ENCODE data around the gene SLC44A4. TPM values are rescaled to one million over a fixed set of nuclear protein-coding genes. Genes with fewer than 3 reads are reported as not detected.
"Not testable (repeated sequence)": the region's sequence is repeated elsewhere in the genome, so short reads cannot be mapped to it uniquely, and the experiment has no call there.

Gene SLC44A4
- total and polyA plus RNA-seq, 2 experiments from 2014 or later: 0.60 TPM; not detected in 1

DNA sequence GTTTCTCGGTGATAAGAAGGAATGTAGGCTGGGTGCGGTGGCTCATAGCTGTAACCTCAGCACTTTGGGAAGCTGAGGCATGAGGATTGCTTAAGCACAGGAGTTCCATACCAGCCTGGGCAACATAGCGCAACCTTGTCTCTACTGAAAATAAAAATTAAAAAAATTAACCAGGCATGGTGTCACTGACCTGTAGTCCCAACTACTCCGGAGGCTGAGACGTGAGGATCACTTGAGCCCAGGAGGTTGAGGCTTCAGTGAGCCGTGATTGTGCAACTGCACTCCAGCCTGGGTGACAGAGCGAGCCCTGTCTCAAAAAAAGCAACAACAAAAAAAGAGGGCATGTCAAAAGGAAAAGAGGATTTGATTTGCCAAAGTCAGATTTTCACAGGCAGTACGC, 20.1 kb downstream of the SLC44A4 start:
- TF ChIP-seq, protein P1, sequence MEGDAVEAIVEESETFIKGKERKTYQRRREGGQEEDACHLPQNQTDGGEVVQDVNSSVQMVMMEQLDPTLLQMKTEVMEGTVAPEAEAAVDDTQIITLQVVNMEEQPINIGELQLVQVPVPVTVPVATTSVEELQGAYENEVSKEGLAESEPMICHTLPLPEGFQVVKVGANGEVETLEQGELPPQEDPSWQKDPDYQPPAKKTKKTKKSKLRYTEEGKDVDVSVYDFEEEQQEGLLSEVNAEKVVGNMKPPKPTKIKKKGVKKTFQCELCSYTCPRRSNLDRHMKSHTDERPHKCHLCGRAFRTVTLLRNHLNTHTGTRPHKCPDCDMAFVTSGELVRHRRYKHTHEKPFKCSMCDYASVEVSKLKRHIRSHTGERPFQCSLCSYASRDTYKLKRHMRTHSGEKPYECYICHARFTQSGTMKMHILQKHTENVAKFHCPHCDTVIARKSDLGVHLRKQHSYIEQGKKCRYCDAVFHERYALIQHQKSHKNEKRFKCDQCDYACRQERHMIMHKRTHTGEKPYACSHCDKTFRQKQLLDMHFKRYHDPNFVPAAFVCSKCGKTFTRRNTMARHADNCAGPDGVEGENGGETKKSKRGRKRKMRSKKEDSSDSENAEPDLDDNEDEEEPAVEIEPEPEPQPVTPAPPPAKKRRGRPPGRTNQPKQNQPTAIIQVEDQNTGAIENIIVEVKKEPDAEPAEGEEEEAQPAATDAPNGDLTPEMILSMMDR (IDR thresholded peaks at IDR 0.05; ENCODE audit: low read depth, low read length): no peak
- H3K27ac ChIP-seq: no peak overlapping the region
- DNase-seq (ENCODE audit: low read depth in 1 of 2, low spot score in 1 of 2): no peak
- H3K9me3 ChIP-seq (ENCODE audit: low read depth): no peaks in the 10 kb centered on the region
- no peaks in the 10 kb centered on the region for H3K27me3 ChIP-seq
- H3K4me3 ChIP-seq: no peak overlapping the region
- peaks cover 5% of the 10 kb centered on the region for H3K4me1 ChIP-seq (ENCODE audit: low read depth)
- peaks cover 9% of the 10 kb centered on the region for H3K36me3 ChIP-seq

DNA sequence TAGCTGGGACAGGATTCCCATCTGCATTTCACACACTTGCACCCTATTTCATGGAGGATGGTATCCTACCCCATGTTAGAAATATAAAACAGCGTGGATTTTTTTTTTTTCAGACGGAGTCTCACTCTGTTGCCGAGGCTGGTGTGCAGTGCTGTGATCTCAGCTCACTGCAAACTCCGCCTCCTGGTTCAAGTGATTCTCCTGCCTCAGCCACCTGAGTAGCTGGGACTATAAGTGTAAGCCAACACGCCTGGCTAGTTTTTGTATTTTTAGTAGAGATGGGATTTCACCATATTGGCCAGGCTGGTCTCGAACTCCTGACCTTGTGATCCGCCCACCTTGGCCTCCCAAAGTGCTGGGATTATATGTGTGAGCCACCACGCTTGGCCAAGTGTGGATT, 21.0 kb downstream of the SLC44A4 start:
- H3K4me1 ChIP-seq (ENCODE audit: low read depth); H3K27ac ChIP-seq; H3K27me3 ChIP-seq; H3K36me3 ChIP-seq; H3K9me3 ChIP-seq (ENCODE audit: low read depth); DNase-seq (ENCODE audit: low read depth in 1 of 2, low spot score in 1 of 2); H3K4me3 ChIP-seq: not testable (repeated sequence)

DNA sequence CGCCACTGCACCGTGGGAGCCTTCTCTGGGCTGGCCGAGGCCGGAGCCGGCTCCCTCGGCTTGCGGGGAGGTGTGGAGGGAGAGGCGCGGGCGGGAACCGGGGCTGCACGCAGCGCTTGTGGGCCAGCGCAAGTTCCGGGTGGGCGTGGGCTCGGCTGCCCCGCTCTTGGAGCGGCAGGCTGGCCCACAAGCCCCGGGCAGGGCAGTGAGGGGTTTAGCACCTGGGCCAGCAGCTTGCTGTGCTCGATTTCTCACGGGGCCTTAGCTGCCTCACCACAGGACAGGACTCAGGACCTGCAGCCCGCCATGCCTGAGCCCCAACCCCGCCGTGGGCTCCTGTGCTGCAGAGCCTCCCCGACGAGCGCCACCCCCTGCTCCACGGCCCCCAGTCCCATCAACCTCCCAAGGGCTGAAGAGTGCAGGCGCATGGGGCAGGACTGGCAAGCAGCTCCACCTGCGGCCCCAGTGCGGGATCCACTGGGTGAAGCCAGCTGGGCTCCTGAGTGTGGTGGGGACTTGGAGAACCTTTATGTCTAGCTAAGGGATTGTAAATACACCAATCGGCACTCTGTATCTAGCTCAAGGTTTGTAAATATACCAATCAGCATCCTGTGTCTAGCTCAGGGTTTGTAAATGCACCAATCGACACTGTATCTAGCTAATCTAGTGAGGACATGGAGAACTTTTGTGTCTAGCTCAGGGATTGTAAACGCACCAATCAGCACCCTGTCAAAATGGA, 26.6 kb downstream of the SLC44A4 start:
- not testable (repeated sequence) for DNase-seq (ENCODE audit: low read depth in 1 of 2, low spot score in 1 of 2); H3K36me3 ChIP-seq; H3K27ac ChIP-seq; H3K4me1 ChIP-seq (ENCODE audit: low read depth); H3K9me3 ChIP-seq (ENCODE audit: low read depth); H3K27me3 ChIP-seq; H3K4me3 ChIP-seq

DNA sequence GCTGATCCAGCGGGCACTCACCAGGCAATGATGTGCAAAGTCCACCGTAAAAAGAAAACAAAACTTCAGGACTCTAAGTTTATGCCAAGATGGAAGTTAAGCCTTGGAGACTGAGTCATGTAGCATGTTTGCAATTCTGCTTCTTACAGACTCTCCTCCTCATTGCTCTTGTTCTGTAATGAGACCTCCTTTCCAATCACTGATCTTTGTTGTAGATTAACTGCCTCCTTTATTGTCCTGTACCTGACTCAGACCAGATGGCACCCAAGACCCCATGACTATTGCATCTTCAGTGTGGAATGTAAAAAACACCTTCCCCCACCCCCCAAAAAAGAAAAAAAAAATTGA, 27.3 kb downstream of the SLC44A4 start:
- TF ChIP-seq, protein P1 (IDR thresholded peaks at IDR 0.05; ENCODE audit: low read depth, low read length): no peak
- Histone ChIP-seq H3K9me3 (ENCODE audit: low read depth) (no peaks in the 10 kb centered on the region), H3K27me3 (no peaks in the 10 kb centered on the region), H3K4me1 (ENCODE audit: low read depth) (no peaks in the 10 kb centered on the region), H3K4me3 (no peak overlapping the region), H3K36me3 (no peaks in the 10 kb centered on the region), H3K27ac (no peak overlapping the region)
- DNase-seq (ENCODE audit: low read depth in 1 of 2, low spot score in 1 of 2): no peak

DNA sequence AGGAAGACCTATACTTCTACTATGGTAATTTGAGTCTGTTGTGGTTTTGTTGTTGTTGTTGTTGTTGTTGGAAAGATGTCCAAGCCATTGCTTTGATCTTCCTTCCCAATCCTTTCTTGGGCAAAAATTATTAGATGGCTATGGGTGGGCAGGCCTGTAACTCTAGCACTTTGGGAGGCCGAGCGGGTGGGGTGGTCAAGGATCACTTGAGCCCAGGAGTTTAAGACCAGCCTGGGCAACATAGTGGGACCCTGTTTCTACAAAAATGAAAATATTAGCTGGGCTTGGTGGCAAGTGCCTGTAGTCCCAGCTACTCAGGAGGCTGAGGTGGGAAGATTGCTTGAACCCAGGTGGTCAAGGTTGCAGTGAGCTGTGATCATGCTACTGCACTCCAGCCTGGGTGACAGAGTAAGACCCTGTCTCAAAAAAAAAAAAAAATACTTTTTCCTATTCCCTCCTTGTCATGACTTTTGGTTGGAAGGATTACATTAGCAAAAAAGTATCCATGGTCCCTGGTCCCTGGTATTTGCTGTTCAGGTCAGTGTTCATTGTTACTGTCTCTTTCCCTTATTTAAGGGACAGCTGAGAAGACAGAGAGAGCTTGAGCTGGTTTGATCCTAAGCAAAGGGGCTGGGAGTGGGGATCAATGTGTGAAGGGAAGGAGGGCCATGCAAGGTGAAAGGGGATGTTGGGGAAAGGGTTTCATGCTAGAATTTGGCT, 27.9 kb downstream of the SLC44A4 start:
- no peak for DNase-seq (ENCODE audit: low read depth in 1 of 2, low spot score in 1 of 2)
- no peaks in the 10 kb centered on the region for H3K27me3 ChIP-seq
- no peaks in the 10 kb centered on the region for H3K4me1 ChIP-seq (ENCODE audit: low read depth)
- H3K36me3 ChIP-seq: no peaks in the 10 kb centered on the region
- no peak overlapping the region for H3K4me3 ChIP-seq
- no peaks in the 10 kb centered on the region for H3K9me3 ChIP-seq (ENCODE audit: low read depth)
- TF ChIP-seq, protein P1 (IDR thresholded peaks at IDR 0.05; ENCODE audit: low read depth, low read length): no peak
- no peak overlapping the region for H3K27ac ChIP-seq

DNA sequence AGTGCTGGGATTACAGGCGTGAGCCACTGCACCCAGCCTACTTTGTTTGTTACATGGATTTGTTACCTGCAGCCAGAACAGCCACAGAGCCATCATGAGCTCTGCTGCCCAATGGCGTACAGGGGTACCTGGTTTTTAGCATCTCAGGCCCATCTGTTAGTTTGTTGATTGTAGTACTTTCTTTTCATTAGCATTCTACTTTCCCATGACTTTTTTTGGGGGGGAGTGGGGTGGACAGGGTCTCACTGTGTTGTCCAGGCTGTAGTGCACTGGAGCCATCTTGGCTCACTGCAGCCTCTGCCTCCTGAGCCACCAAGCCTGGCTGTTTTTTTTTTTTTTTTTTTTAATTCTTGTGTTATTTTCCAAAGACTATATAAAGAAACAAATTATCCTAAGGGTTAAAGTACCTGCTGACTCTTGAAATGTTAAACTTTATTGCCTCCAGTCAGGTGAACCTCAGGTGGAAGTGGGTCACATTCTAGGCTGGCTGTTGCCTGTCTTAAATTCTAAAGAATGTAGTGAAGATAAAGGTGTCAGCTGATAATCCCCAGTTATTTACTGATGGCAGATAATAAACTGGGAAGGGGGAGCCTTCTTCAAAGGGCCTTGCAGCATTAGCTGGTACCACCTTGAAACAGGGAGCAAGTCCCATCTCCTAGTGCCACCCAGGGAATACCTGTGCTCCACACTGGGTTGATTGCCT, 31.4 kb downstream of the SLC44A4 start:
- H3K4me1 ChIP-seq (ENCODE audit: low read depth): no peaks in the 10 kb centered on the region
- H3K4me3 ChIP-seq: no peak overlapping the region

More for the DNA sequence above, 31.4 kb downstream of the SLC44A4 start:
- no peaks in the 10 kb centered on the region for H3K9me3 ChIP-seq (ENCODE audit: low read depth)
- H3K36me3 ChIP-seq: no peaks in the 10 kb centered on the region
- no peak overlapping the region for H3K27ac ChIP-seq
- DNase-seq (ENCODE audit: low read depth in 1 of 2, low spot score in 1 of 2): no peak
- TF ChIP-seq, protein P1 (IDR thresholded peaks at IDR 0.05; ENCODE audit: low read depth, low read length): no peak
- H3K27me3 ChIP-seq: no peaks in the 10 kb centered on the region

All from cardiac muscle cell (in vitro differentiated cells and primary cell).